Measurements from ENCODE around the gene HEXA.

HEXA gene

DNA sequence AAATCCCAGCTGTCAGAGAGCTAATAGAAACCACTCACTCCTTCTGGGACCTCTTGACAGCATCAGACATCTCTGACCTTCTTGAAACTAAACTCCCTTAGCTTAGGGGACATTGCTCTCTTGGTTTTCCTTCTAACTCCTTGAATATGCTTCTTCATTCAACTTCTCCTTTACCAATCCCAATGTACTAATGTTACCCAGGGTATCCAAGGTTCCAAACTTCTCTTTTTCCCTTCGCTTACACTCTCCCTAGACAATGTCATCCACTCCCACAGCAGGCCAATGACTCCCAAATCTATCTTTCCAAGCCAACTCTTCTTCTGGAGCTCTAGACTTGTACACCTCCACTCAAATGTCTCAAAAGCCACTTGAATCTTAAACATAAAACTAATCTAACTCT, 14.6 kb downstream of the HEXA start:
- Histone ChIP-seq H2AFZ (ENCODE audit: low read length) (no peak overlapping the region), H3K79me2 (ENCODE audit: low read length) (peaks cover 66% of the 10 kb centered on the region), H3K27ac (ENCODE audit: low read length) (no peak overlapping the region), H3F3A (ENCODE audit: insufficient read depth, low read length) (no peaks in the 10 kb centered on the region), H3K9me2 (replicated peaks; ENCODE audit: insufficient read depth, low read length) (no peaks in the 10 kb centered on the region), H3K4me3 (ENCODE audit: low read length) (no peak overlapping the region), H4K20me1 (ENCODE audit: insufficient read depth, low read length) (0 out of 2 replicates have a peak, but pooled peaks cover 5% of the 10 kb centered on the region), H3K27me3 (replicated peaks; ENCODE audit: insufficient read depth, low read length) (no peaks in the 10 kb centered on the region), H3K4me2 (ENCODE audit: low read depth, low read length) (no peak overlapping the region), H3K36me3 (replicated peaks; ENCODE audit: insufficient read depth, low read length) (no peaks in the 10 kb centered on the region), H3K4me1 (ENCODE audit: low read length) (no peaks in the 10 kb centered on the region), H3K9me3 (replicated peaks; ENCODE audit: insufficient read depth, low read length) (no peaks in the 10 kb centered on the region), H3K9ac (ENCODE audit: low read length) (no peak overlapping the region)
- no peak for DNase-seq
- TF ChIP-seq EZH2phosphoT487 (IDR thresholded peaks at IDR 0.05; ENCODE audit: low read length), result no peak
- TF ChIP-seq, protein P1, sequence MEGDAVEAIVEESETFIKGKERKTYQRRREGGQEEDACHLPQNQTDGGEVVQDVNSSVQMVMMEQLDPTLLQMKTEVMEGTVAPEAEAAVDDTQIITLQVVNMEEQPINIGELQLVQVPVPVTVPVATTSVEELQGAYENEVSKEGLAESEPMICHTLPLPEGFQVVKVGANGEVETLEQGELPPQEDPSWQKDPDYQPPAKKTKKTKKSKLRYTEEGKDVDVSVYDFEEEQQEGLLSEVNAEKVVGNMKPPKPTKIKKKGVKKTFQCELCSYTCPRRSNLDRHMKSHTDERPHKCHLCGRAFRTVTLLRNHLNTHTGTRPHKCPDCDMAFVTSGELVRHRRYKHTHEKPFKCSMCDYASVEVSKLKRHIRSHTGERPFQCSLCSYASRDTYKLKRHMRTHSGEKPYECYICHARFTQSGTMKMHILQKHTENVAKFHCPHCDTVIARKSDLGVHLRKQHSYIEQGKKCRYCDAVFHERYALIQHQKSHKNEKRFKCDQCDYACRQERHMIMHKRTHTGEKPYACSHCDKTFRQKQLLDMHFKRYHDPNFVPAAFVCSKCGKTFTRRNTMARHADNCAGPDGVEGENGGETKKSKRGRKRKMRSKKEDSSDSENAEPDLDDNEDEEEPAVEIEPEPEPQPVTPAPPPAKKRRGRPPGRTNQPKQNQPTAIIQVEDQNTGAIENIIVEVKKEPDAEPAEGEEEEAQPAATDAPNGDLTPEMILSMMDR (IDR thresholded peaks at IDR 0.05; ENCODE audit: low read length), result no peak
- no peak for TF ChIP-seq EZH2 (optimal IDR thresholded peaks at IDR 0.05; ENCODE audit: low read depth, low read length)

DNA sequence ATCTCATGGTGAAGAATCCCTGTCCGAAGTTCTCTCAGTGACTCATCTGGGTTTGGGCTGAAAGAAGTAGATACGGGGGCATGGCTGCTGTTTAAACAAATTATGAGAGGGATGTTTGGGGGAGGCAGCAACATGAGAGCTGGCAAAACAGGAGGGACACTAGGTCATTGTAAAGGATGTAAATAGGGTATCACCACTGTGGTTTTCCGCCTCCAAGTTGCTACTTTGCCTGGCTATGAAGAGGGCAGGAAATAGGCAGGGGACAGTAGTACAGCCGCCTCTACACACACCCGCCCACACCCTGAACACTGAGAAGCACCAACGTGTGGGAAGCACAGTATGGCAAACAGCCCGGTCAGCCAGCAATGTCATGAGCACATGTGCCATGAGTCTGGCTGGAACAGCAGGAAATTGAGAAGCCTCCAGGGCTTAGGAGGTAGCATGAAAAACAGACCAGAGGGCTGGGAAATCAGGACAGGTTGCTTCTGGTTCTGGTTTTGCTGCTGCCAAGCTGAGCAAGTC, 17.1 kb downstream of the HEXA start:
- no peak overlapping the region for H3K4me2 ChIP-seq (ENCODE audit: low read depth, low read length)

DNA sequence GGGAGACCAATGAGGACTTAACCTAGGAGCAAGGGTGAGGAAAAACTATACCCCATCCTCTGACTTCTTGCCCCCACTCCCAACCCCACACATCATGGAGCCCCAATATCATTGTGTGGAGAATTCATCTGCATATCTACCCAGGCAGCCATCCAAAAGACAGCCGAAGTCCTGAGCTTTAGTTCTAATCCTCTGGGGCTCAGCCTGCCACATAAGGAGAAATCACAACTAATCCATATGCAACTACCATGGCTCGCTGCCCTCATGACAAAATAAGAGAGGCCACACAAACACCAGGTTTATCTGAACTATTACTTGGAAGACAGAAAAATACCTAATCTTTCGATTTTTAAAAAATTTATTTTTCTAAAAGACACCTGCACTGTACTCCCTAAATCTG, 17.7 kb downstream of the HEXA start:
- Histone ChIP-seq H3F3A (ENCODE audit: insufficient read depth, low read length) (no peaks in the 10 kb centered on the region), H2AFZ (ENCODE audit: low read length) (no peak overlapping the region), H3K9me2 (replicated peaks; ENCODE audit: insufficient read depth, low read length) (no peaks in the 10 kb centered on the region), H3K27me3 (replicated peaks; ENCODE audit: insufficient read depth, low read length) (no peaks in the 10 kb centered on the region), H4K20me1 (ENCODE audit: insufficient read depth, low read length) (0 out of 2 replicates have a peak, but pooled peaks cover 3% of the 10 kb centered on the region), H3K36me3 (replicated peaks; ENCODE audit: insufficient read depth, low read length) (no peaks in the 10 kb centered on the region), H3K79me2 (ENCODE audit: low read length) (peaks cover 50% of the 10 kb centered on the region), H3K9me3 (replicated peaks; ENCODE audit: insufficient read depth, low read length) (no peaks in the 10 kb centered on the region), H3K27ac (ENCODE audit: low read length) (no peak overlapping the region), H3K9ac (ENCODE audit: low read length) (no peak overlapping the region), H3K4me2 (ENCODE audit: low read depth, low read length) (no peak overlapping the region), H3K4me1 (ENCODE audit: low read length) (no peaks in the 10 kb centered on the region), H3K4me3 (ENCODE audit: low read length) (no peak overlapping the region)
- no peak for DNase-seq
- no peak for TF ChIP-seq EZH2phosphoT487 (IDR thresholded peaks at IDR 0.05; ENCODE audit: low read length)
- TF ChIP-seq, protein P1 (IDR thresholded peaks at IDR 0.05; ENCODE audit: low read length), result no peak
- no peak for TF ChIP-seq EZH2 (optimal IDR thresholded peaks at IDR 0.05; ENCODE audit: low read depth, low read length)

More for the DNA sequence above, 17.1 kb downstream of the HEXA start:
- Histone ChIP-seq H4K20me1 (ENCODE audit: insufficient read depth, low read length) (0 out of 2 replicates have a peak, but pooled peaks cover 5% of the 10 kb centered on the region), H3K79me2 (ENCODE audit: low read length) (peaks cover 55% of the 10 kb centered on the region), H3F3A (ENCODE audit: insufficient read depth, low read length) (no peaks in the 10 kb centered on the region), H3K27ac (ENCODE audit: low read length) (no peak overlapping the region), H3K9me2 (replicated peaks; ENCODE audit: insufficient read depth, low read length) (no peaks in the 10 kb centered on the region), H3K4me1 (ENCODE audit: low read length) (no peaks in the 10 kb centered on the region), H3K9me3 (replicated peaks; ENCODE audit: insufficient read depth, low read length) (no peaks in the 10 kb centered on the region), H2AFZ (ENCODE audit: low read length) (no peak overlapping the region), H3K4me3 (ENCODE audit: low read length) (no peak overlapping the region), H3K36me3 (replicated peaks; ENCODE audit: insufficient read depth, low read length) (no peaks in the 10 kb centered on the region), H3K27me3 (replicated peaks; ENCODE audit: insufficient read depth, low read length) (no peaks in the 10 kb centered on the region), H3K9ac (ENCODE audit: low read length) (no peak overlapping the region)
- TF ChIP-seq, protein P1 (IDR thresholded peaks at IDR 0.05; ENCODE audit: low read length), result no peak
- TF ChIP-seq EZH2phosphoT487 (IDR thresholded peaks at IDR 0.05; ENCODE audit: low read length) (no peak), EZH2 (optimal IDR thresholded peaks at IDR 0.05; ENCODE audit: low read depth, low read length) (no peak)
- no peak for DNase-seq
